ENCODE measurements around the gene MYO3B.

GRCh38 chr2:170207901-170208300 lies 30.0 kb downstream of the MYO3B start:
- TF ChIP-seq YY1 (tag by site-specific recombination; IDR thresholded peaks at IDR 0.05) (no peak), KLF1 (tag by site-specific recombination; IDR thresholded peaks at IDR 0.05) (no peak), CTCF (tag by site-specific recombination; IDR thresholded peaks at IDR 0.05) (no peak), ZNF114 (tag by site-specific recombination; IDR thresholded peaks at IDR 0.05) (no peak), PBX3 (CRISPR knock-in tag; IDR thresholded peaks at IDR 0.05) (no peak), ZNF777 (tag by site-specific recombination; IDR thresholded peaks at IDR 0.05; ENCODE audit: borderline replicate concordance) (no peak), REST (tag by site-specific recombination; IDR thresholded peaks at IDR 0.05) (no peak), ZNF391 (tag by site-specific recombination; IDR thresholded peaks at IDR 0.05; ENCODE audit: borderline replicate concordance, low read depth) (no peak), RBAK (tag by site-specific recombination; IDR thresholded peaks at IDR 0.05) (no peak), SP2 (tag by site-specific recombination; IDR thresholded peaks at IDR 0.05) (no peak)

Measured in HEK293 (cell line).